Body of pancreas (tissue), 4 donors: Measurements from ENCODE around the gene GPR158. TPM values are rescaled to one million over a fixed set of nuclear protein-coding genes. Genes with fewer than 3 reads are reported as not detected.

Source experiments
- ATAC-seq: fragments of 150-250 bp; one replicate; pipeline ENCODE4 v1.9.1; 2016
- DNase-seq, 4 donors: peaks; one replicate each; pipeline ENCODE4 v3.0.0-alpha.2; 2019
- H3K27ac ChIP-seq, 4 donors: fragments of 200-600 bp; sonication (generic); 1 replicate in 3 of 4; 2 replicates in 1 of 4; pipeline versions ENCODE4 v1.5.1 to v1.6.1; 2016 to 2019; ENCODE audit warnings: mild to moderate bottlenecking in 1 of 4, mixed read lengths in 1 of 4, moderate library complexity in 1 of 4
- H3K27me3 ChIP-seq, 2 donors: fragments of 200-600 bp; sonication (generic); one replicate each; pipeline ENCODE4 v1.6.0; 2016; ENCODE audit warnings: mild to moderate bottlenecking in 1 of 2
- H3K36me3 ChIP-seq, 2 donors: fragments of 200-600 bp; sonication (generic); replicated peaks in 1 of 2; 2 replicates each; pipeline ENCODE4 v1.5.1; 2016; ENCODE audit warnings: low read depth in 2 of 2; ENCODE audit not compliant: insufficient read depth in 1 of 2
- H3K4me1 ChIP-seq: fragments of 200-600 bp; sonication (generic); one replicate; pipeline ENCODE4 v1.6.0; 2016
- H3K4me3 ChIP-seq, 2 donors: fragments of 200-600 bp; sonication (generic); 1 replicate in 1 of 2; 2 replicates in 1 of 2; pipeline ENCODE4 v1.5.1; 2016 to 2019
- H3K9me3 ChIP-seq, 3 donors: fragments of 200-600 bp; sonication (generic); 1 replicate in 2 of 3; 2 replicates in 1 of 3; pipeline ENCODE4 v1.5.1; 2016
- CTCF ChIP-seq, 7 experiments: fragments of 450-650 bp in 4 of 7; fragments of 200-600 bp in 3 of 7; sonication (generic) in 3 of 7; IDR thresholded peaks; one replicate each; pipeline ENCODE4 v1.5.1; 2016 to 2019; ENCODE audit warnings: antibody characterized with exemption in 7 of 7
- POLR2A ChIP-seq, 3 donors: fragments of 450-650 bp; IDR thresholded peaks; one replicate each; pipeline ENCODE4 v1.6.1; 2016; ENCODE audit warnings: antibody characterized with exemption in 3 of 3, mild to moderate bottlenecking in 2 of 3
- WGBS, 2 donors: methylation state at CpG; one replicate each; pipeline ENCODE4 v1.1.5; 2017; 5-methylcytosine and 5-hydroxymethylcytosine counted together
- intact Hi-C: fragments of 100-400 bp; cut with DNase I; formaldehyde crosslinking; loops from one replicate; pipeline ENCODE4 v1.15.1; 2023
- total RNA-seq, 2 donors: library from RNA; depleted of rRNA; stranded (reverse); fragments of >200 nt; gene quantifications; one replicate each; pipeline ENCODE4 v1.1.0, GENCODE V29; 2016

Gene GPR158
- total RNA-seq, 2 donors from 2014 or later, result 0.52 TPM; not detected in 1

GRCh38 chr10:25231751-25232150 is 57.0 kb downstream of the GPR158 start:
- intact Hi-C loops, result no loop called here
- H3K9me3 ChIP-seq, result no peaks in the 10 kb centered on the region
- no peak overlapping the region for H3K27ac ChIP-seq
- H3K36me3 ChIP-seq, result no peaks in the 10 kb centered on the region
- TF ChIP-seq POLR2A (IDR thresholded peaks at IDR 0.05) (no peak), CTCF (IDR thresholded peaks at IDR 0.05) (no peak)
- H3K4me3 ChIP-seq, result no peak overlapping the region
- no peaks in the 10 kb centered on the region for H3K27me3 ChIP-seq
- ATAC-seq (no peak), DNase-seq (no peak)
- 63 to 69% methylated on average over 2 of the region's 2 CpGs for WGBS, 2 donors
- no peaks in the 10 kb centered on the region for H3K4me1 ChIP-seq

- ATAC-seq, result no peak
- no peak for TF ChIP-seq POLR2A (IDR thresholded peaks at IDR 0.05)
- TF ChIP-seq CTCF (IDR thresholded peaks at IDR 0.05), result no peak
- Histone ChIP-seq H3K4me1 (no peaks in the 10 kb centered on the region), H3K9me3 (no peaks in the 10 kb centered on the region), H3K27ac (no peak overlapping the region), H3K27me3 (no peaks in the 10 kb centered on the region), H3K4me3 (no peak overlapping the region), H3K36me3 (no peaks in the 10 kb centered on the region)
- no peak for DNase-seq
- intact Hi-C loops, result no loop called here
- 53 to 57% methylated on average over 2 of the region's 2 CpGs for WGBS, 2 donors
These were observed 57.4 kb downstream of the GPR158 start for GRCh38 chr10:25232204-25232603.

- DNase-seq, result no peak
- TF ChIP-seq POLR2A (IDR thresholded peaks at IDR 0.05) (no peak), CTCF (IDR thresholded peaks at IDR 0.05) (no peak)
- WGBS, 2 donors, result 52 to 74% methylated on average over 1 of the region's 1 CpG
- no peak for ATAC-seq
- no peaks in the 10 kb centered on the region for H3K9me3 ChIP-seq
- H3K36me3 ChIP-seq, result no peaks in the 10 kb centered on the region
- no peak overlapping the region for H3K27ac ChIP-seq
- H3K4me3 ChIP-seq, result no peak overlapping the region
- intact Hi-C loops, result no loop called here
- H3K27me3 ChIP-seq, result no peaks in the 10 kb centered on the region
- no peaks in the 10 kb centered on the region for H3K4me1 ChIP-seq
These were observed 70.4 kb downstream of the GPR158 start for GRCh38 chr10:25245165-25245564.

- intact Hi-C loops, result no loop called here
- TF ChIP-seq CTCF (IDR thresholded peaks at IDR 0.05) (no peak), POLR2A (IDR thresholded peaks at IDR 0.05) (no peak)
- WGBS, 2 donors, result 86 to 92% methylated on average over 5 of the region's 5 CpGs
These were observed 82.8 kb downstream of the GPR158 start for GRCh38 chr10:25257646-25258045.

GRCh38 chr10:25261110-25261509 is 86.3 kb downstream of the GPR158 start:
- DNase-seq (peak in 1 of 4 donors; percentile 3), ATAC-seq (peak; percentile 48)
- no peaks in the 10 kb centered on the region for H3K36me3 ChIP-seq
- no peak overlapping the region for H3K4me3 ChIP-seq
- H3K9me3 ChIP-seq, result no peaks in the 10 kb centered on the region
- H3K27ac ChIP-seq, result no peak overlapping the region
- WGBS, 2 donors, result 28 to 30% methylated on average over 2 of the region's 2 CpGs
- intact Hi-C loops, result no loop called here
- H3K27me3 ChIP-seq, result no peaks in the 10 kb centered on the region
- TF ChIP-seq CTCF (IDR thresholded peaks at IDR 0.05) (no peak), POLR2A (IDR thresholded peaks at IDR 0.05) (no peak)
- peaks cover 10% of the 10 kb centered on the region for H3K4me1 ChIP-seq

More at GRCh38 chr10:25257646-25258045, 82.8 kb downstream of the GPR158 start:
- no peak for ATAC-seq
- Histone ChIP-seq H3K27me3 (no peaks in the 10 kb centered on the region), H3K27ac (no peak overlapping the region), H3K36me3 (no peaks in the 10 kb centered on the region), H3K4me3 (no peak overlapping the region), H3K9me3 (no peaks in the 10 kb centered on the region), H3K4me1 (peaks cover 10% of the 10 kb centered on the region)
- no peak for DNase-seq
